Common myeloid progenitor, CD34-positive (primary cell): ENCODE data around the gene OTUB2.

Experiments used
- CTCF ChIA-PET: fragments of 350-600 bp; sonication (Branson Sonifier 250); formaldehyde crosslinking; loops from one replicate; lab custom pipeline; 2021; ENCODE audit warnings: antibody characterized with exemption; lab: Charles Lee
- POLR2A ChIA-PET: fragments of 350-600 bp; sonication (Branson Sonifier 250); formaldehyde crosslinking; loops from one replicate; lab custom pipeline; 2021; ENCODE audit warnings: antibody characterized with exemption; lab: Charles Lee
- DNase-seq, 3 donors: peaks; one replicate each; pipeline versions ENCODE4 v3.0.0 to v3.0.0-alpha.2; 2013
- H3K27ac ChIP-seq, 2 experiments: 1 replicate in 1 of 2; 2 replicates in 1 of 2; pipeline ENCODE4 v1.7.0; 2013; ENCODE audit warnings: inconsistent platforms in 2 of 2, low read length in 2 of 2, mild to moderate bottlenecking in 2 of 2, low read depth in 1 of 2, moderate library complexity in 1 of 2; ENCODE audit not compliant: severe bottlenecking in 2 of 2, insufficient read depth in 1 of 2, poor library complexity in 1 of 2
- H3K27me3 ChIP-seq, 5 experiments: replicated peaks in 2 of 5; 1 replicate in 3 of 5; 2 replicates in 2 of 5; pipeline versions ENCODE4 v1.6.1 to v1.7.0; 2013; ENCODE audit warnings: low read length in 4 of 5, mild to moderate bottlenecking in 2 of 5, moderate library complexity in 2 of 5, inconsistent platforms in 1 of 5; ENCODE audit not compliant: insufficient read depth in 5 of 5, control insufficient read depth in 4 of 5
- H3K36me3 ChIP-seq, 4 experiments: 1 replicate in 2 of 4; 2 replicates in 2 of 4; pipeline versions ENCODE4 v1.6.1 to v1.7.0; 2013; ENCODE audit warnings: low read length in 3 of 4, control low read depth in 1 of 4, mild to moderate bottlenecking in 1 of 4; ENCODE audit not compliant: control insufficient read depth in 4 of 4, insufficient read depth in 4 of 4
- H3K4me1 ChIP-seq, 4 experiments: 1 replicate in 3 of 4; 2 replicates in 1 of 4; pipeline versions ENCODE4 v1.6.1 to v1.7.1; 2013; ENCODE audit warnings: low read length in 3 of 4, mild to moderate bottlenecking in 3 of 4, control low read depth in 1 of 4, inconsistent platforms in 1 of 4, moderate library complexity in 1 of 4; ENCODE audit not compliant: control insufficient read depth in 4 of 4, insufficient read depth in 4 of 4; ENCODE audit errors: control extremely low read depth in 1 of 4
- H3K4me3 ChIP-seq, 7 experiments: 1 replicate in 4 of 7; 2 replicates in 3 of 7; pipeline versions ENCODE4 v1.5.1 to v1.7.0; 2013; ENCODE audit warnings: mild to moderate bottlenecking in 7 of 7, low read length in 6 of 7, moderate library complexity in 6 of 7, inconsistent platforms in 2 of 7, low read depth in 2 of 7, control low read depth in 1 of 7; ENCODE audit not compliant: insufficient read depth in 4 of 7, control insufficient read depth in 1 of 7; ENCODE audit errors: extremely low read depth in 1 of 7
- H3K9me3 ChIP-seq, 5 experiments: 1 replicate in 4 of 5; 2 replicates in 1 of 5; pipeline versions ENCODE4 v1.6.1 to v1.7.1; 2013; ENCODE audit warnings: low read length in 4 of 5, mild to moderate bottlenecking in 2 of 5, inconsistent platforms in 1 of 5, low read depth in 1 of 5, moderate library complexity in 1 of 5; ENCODE audit not compliant: control insufficient read depth in 4 of 5, insufficient read depth in 2 of 5; ENCODE audit errors: control extremely low read depth in 1 of 5
- WGBS: methylation state at CpG from one replicate; pipeline ENCODE4 v1.1.5; 2013; ENCODE audit not compliant: insufficient coverage; 5-methylcytosine and 5-hydroxymethylcytosine counted together

Gene OTUB2

GRCh38 chr14:93996130-93996695 lies 29.9 kb upstream of the OTUB2 start:
- H3K27ac ChIP-seq: no peak overlapping the region
- peaks cover 0 to 2% (median under 1%) of the 10 kb centered on the region in 4 experiments for H3K4me1 ChIP-seq
- no peaks in the 10 kb centered on the region for H3K36me3 ChIP-seq
- no peak for DNase-seq
- CTCF ChIA-PET: interaction anchor here (1.0 to 12.8 kb wide), 9 partner anchors 14 to 58 kb away, joined by 3 to 130 read pairs (median 4); no protein-coding TSS in a partner anchor
- H3K9me3 ChIP-seq: no peaks in the 10 kb centered on the region
- H3K27me3 ChIP-seq: peaks cover 0 to 20% (median 8%) of the 10 kb centered on the region in 5 experiments
- POLR2A ChIA-PET: no interaction called here
- whole genome bisulfite sequencing: 59% methylated on average over 3 of the region's 8 CpGs
- H3K4me3 ChIP-seq: no peak overlapping the region

GRCh38 chr14:93997082-93997481 lies 29.1 kb upstream of the OTUB2 start, which contains the start of gene CCDC197:
CCDC197 (plus strand) TSS chr14:93997301; CDS start chr14:93998132, 831 bp downstream.
- H3K9me3 ChIP-seq: no peaks in the 10 kb centered on the region
- WGBS: no CpG with 5 or more reads among the region's 1 CpG
- H3K4me1 ChIP-seq: peaks cover 0 to 7% (median 3%) of the 10 kb centered on the region in 4 experiments
- DNase-seq: no peak
- H3K27ac ChIP-seq: no peak within 1 kb of the TSS
- no peak within 1 kb of the TSS for H3K4me3 ChIP-seq
- H3K36me3 ChIP-seq: no peaks in the 10 kb centered on the region
- ChIA-PET CTCF (interaction anchor here (1.0 to 12.8 kb wide), 9 partner anchors 15 to 59 kb away, joined by 3 to 130 read pairs (median 4); no protein-coding TSS in a partner anchor), POLR2A (no interaction called here)
- peaks cover 0 to 20% (median 3%) of the 10 kb centered on the region in 5 experiments for H3K27me3 ChIP-seq

GRCh38 chr14:93997916-93998870 lies 27.9 kb upstream of the OTUB2 start:
- H3K36me3 ChIP-seq: no peaks in the 10 kb centered on the region
- H3K4me1 ChIP-seq: peaks cover 0 to 7% (median 3%) of the 10 kb centered on the region in 4 experiments
- CTCF ChIA-PET: interaction anchor here (1.1 to 12.8 kb wide), 8 partner anchors 16 to 60 kb away, joined by 3 to 130 read pairs (median 6); no protein-coding TSS in a partner anchor
- no peak overlapping the region for H3K4me3 ChIP-seq
- H3K9me3 ChIP-seq: no peaks in the 10 kb centered on the region
- peaks cover 0 to 20% (median 0%) of the 10 kb centered on the region in 5 experiments for H3K27me3 ChIP-seq
- no peak for DNase-seq
- WGBS: 92% methylated on average over 16 of the region's 17 CpGs
- no peak overlapping the region for H3K27ac ChIP-seq
- POLR2A ChIA-PET: interaction anchor here (1.3 kb wide), 1 partner anchor 39 kb away, joined by 3 read pairs; no protein-coding TSS in a partner anchor

DNA sequence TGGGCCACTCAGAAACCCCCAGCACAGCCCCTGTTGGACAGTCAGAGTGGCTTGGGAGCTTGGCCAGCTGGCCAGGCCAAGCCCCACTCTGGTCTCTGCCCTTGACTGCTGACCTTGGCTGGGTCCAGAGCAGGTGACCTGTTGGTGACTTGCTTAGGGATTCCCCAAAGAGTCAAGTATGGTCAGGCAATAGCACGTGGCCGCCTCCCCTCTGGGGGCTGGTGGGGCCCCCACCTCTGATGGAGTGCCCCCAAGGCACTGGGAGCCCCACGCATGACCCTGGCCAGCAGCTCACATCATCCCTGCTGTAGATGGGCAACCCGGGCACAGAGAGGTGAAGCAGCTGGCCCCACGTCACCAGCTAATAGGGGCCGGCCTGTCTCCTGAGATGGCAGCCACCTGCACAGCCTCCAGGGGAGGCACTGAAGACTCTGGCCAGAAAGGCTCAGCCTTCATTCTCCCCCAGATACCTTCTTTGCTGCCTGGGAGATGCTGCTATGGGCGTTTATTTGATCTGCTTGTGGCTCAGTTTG lies 27.2 kb upstream of the OTUB2 start:
- Histone ChIP-seq H3K36me3 (no peaks in the 10 kb centered on the region), H3K4me3 (no peak overlapping the region), H3K27me3 (peaks cover 0 to 20% (median 0%) of the 10 kb centered on the region in 5 experiments), H3K4me1 (peaks cover 0 to 7% (median 3%) of the 10 kb centered on the region in 4 experiments), H3K9me3 (no peaks in the 10 kb centered on the region), H3K27ac (no peak overlapping the region)
- WGBS: 98% methylated on average over 7 of the region's 7 CpGs
- no peak for DNase-seq
- ChIA-PET POLR2A (interaction anchor here (1.3 kb wide), 1 partner anchor 40 kb away, joined by 3 read pairs; no protein-coding TSS in a partner anchor), CTCF (interaction anchor here (0.8 to 12.8 kb wide), 12 partner anchors 8 to 138 kb away, joined by 4 to 130 read pairs (median 8); no protein-coding TSS in a partner anchor)

DNA sequence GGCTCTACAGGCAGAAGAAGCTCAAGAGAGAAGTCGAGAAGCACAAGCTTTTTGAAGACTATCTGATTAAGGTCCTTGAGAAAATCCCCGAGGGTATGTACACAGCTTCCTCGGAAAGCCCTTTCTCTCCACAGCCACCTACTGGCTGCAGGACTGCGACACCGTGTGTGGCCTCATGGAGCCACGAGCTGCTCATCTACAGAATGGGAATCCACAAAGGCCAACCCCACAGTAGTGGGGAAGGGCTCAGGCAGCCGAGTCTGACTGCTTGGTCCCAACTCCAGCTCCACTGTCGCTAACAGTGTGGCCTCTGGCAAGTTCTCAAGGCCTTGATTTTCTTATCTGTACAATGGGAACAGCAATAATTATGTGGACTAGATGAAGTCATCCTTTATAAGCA lies 26.6 kb upstream of the OTUB2 start:
- H3K27me3 ChIP-seq: peaks cover 0 to 20% (median 0%) of the 10 kb centered on the region in 5 experiments
- DNase-seq: no peak
- no peak overlapping the region for H3K4me3 ChIP-seq
- H3K36me3 ChIP-seq: no peaks in the 10 kb centered on the region
- no peak overlapping the region for H3K27ac ChIP-seq
- H3K9me3 ChIP-seq: no peaks in the 10 kb centered on the region
- H3K4me1 ChIP-seq: peaks cover 0 to 7% (median 3%) of the 10 kb centered on the region in 4 experiments
- CTCF ChIA-PET: interaction anchor here (0.8 to 12.8 kb wide), 12 partner anchors 9 to 137 kb away, joined by 4 to 130 read pairs (median 8); no protein-coding TSS in a partner anchor
- POLR2A ChIA-PET: no interaction called here
- 92% methylated on average over 2 of the region's 8 CpGs for WGBS

- H3K4me3 ChIP-seq: no peak overlapping the region
- no peak overlapping the region for H3K27ac ChIP-seq
- H3K9me3 ChIP-seq: no peaks in the 10 kb centered on the region
- DNase-seq: no peak
- WGBS: 97% methylated on average over 6 of the region's 6 CpGs
- CTCF ChIA-PET: interaction anchor here (1.3 to 12.8 kb wide), 11 partner anchors 9 to 136 kb away, joined by 4 to 130 read pairs (median 8); no protein-coding TSS in a partner anchor
- no peaks in the 10 kb centered on the region for H3K36me3 ChIP-seq
- POLR2A ChIA-PET: no interaction called here
- H3K27me3 ChIP-seq: peaks cover 0 to 18% (median 0%) of the 10 kb centered on the region in 5 experiments
- H3K4me1 ChIP-seq: peaks cover 0 to 7% (median 3%) of the 10 kb centered on the region in 4 experiments
Observed at GRCh38 chr14:94000267-94000666, 25.9 kb upstream of the OTUB2 start.
